ENCODE measurements around the gene MCHR1. TPM values are rescaled to one million over a fixed set of nuclear protein-coding genes. Genes with fewer than 3 reads are reported as not detected.

The MCHR1 gene
- total RNA-seq, 1 donor from 2014 or later, result 0.45 TPM

- Histone ChIP-seq H3K4me3 (no peak overlapping the region), H3K4me2 (no peak overlapping the region), H3K27me3 (no peaks in the 10 kb centered on the region), H3K79me2 (ENCODE audit: low read depth) (no peaks in the 10 kb centered on the region), H3K9ac (no peak overlapping the region), H3K27ac (no peak overlapping the region), H3K36me3 (no peaks in the 10 kb centered on the region), H3F3A (ENCODE audit: low read depth) (peaks cover 10% of the 10 kb centered on the region), H3K4me1 (peaks cover 10% of the 10 kb centered on the region), H3K9me3 (ENCODE audit: low read depth) (no peaks in the 10 kb centered on the region), H4K20me1 (ENCODE audit: low read depth) (no peaks in the 10 kb centered on the region), H2AFZ (replicated peaks) (no peak overlapping the region)
- no peak for DNase-seq (ENCODE audit: low spot score)
- H3K27me3 Mint-ChIP-seq (ENCODE audit: insufficient read depth, low read depth), result peaks cover 27% of the 10 kb centered on the region
- no peaks in the 10 kb centered on the region for H3K36me3 Mint-ChIP-seq
- no peak overlapping the region for H3K4me3 Mint-ChIP-seq
- peaks cover 25% of the 10 kb centered on the region for H3K4me1 Mint-ChIP-seq
- TF ChIP-seq EZH2phosphoT487 (IDR thresholded peaks at IDR 0.05) (no peak), CTCF (IDR thresholded peaks at IDR 0.05) (no peak), EZH2 (IDR thresholded peaks at IDR 0.05) (no peak)
- peak overlapping the region; percentile 70 for H3K27ac Mint-ChIP-seq
- H3K9me3 Mint-ChIP-seq, result peaks cover 9% of the 10 kb centered on the region
Observed at GRCh38 chr22:40726514-40726913, 47.2 kb downstream of the MCHR1 start.

- no peak for DNase-seq (ENCODE audit: low spot score)
- H3K27ac Mint-ChIP-seq, result peak overlapping the region; percentile 15
- H3K9me3 Mint-ChIP-seq, result peaks cover 9% of the 10 kb centered on the region
- Histone ChIP-seq H3K27ac (no peak overlapping the region), H3F3A (ENCODE audit: low read depth) (peaks cover 8% of the 10 kb centered on the region), H3K36me3 (no peaks in the 10 kb centered on the region), H3K27me3 (no peaks in the 10 kb centered on the region), H3K4me2 (peak overlapping the region; percentile 5), H3K79me2 (ENCODE audit: low read depth) (no peaks in the 10 kb centered on the region), H3K4me3 (no peak overlapping the region), H3K9me3 (ENCODE audit: low read depth) (no peaks in the 10 kb centered on the region), H3K4me1 (peaks cover 8% of the 10 kb centered on the region), H4K20me1 (ENCODE audit: low read depth) (no peaks in the 10 kb centered on the region), H2AFZ (replicated peaks) (no peak overlapping the region), H3K9ac (no peak overlapping the region)
- H3K4me3 Mint-ChIP-seq, result no peak overlapping the region
- TF ChIP-seq EZH2phosphoT487 (IDR thresholded peaks at IDR 0.05) (no peak), CTCF (IDR thresholded peaks at IDR 0.05) (no peak), EZH2 (IDR thresholded peaks at IDR 0.05) (no peak)
- H3K36me3 Mint-ChIP-seq, result no peaks in the 10 kb centered on the region
- H3K27me3 Mint-ChIP-seq (ENCODE audit: insufficient read depth, low read depth), result peaks cover 28% of the 10 kb centered on the region
- H3K4me1 Mint-ChIP-seq, result peaks cover 23% of the 10 kb centered on the region
Observed at GRCh38 chr22:40727070-40727963, 48.0 kb downstream of the MCHR1 start.

- Mint-ChIP-seq H3K9me3 (peaks cover 9% of the 10 kb centered on the region), H3K4me1 (peaks cover 31% of the 10 kb centered on the region), H3K27ac (no peak overlapping the region), H3K27me3 (ENCODE audit: insufficient read depth, low read depth) (peaks cover 28% of the 10 kb centered on the region), H3K4me3 (no peak overlapping the region), H3K36me3 (no peaks in the 10 kb centered on the region)
- Histone ChIP-seq H3K4me1 (peaks cover 15% of the 10 kb centered on the region), H3F3A (ENCODE audit: low read depth) (peaks cover 12% of the 10 kb centered on the region), H3K4me2 (no peak overlapping the region), H3K4me3 (no peak overlapping the region), H3K27ac (no peak overlapping the region), H3K9ac (no peak overlapping the region), H3K9me3 (ENCODE audit: low read depth) (no peaks in the 10 kb centered on the region), H3K79me2 (ENCODE audit: low read depth) (no peaks in the 10 kb centered on the region), H3K27me3 (no peaks in the 10 kb centered on the region), H3K36me3 (no peaks in the 10 kb centered on the region), H4K20me1 (ENCODE audit: low read depth) (no peaks in the 10 kb centered on the region), H2AFZ (replicated peaks) (no peak overlapping the region)
- TF ChIP-seq EZH2phosphoT487 (IDR thresholded peaks at IDR 0.05), result no peak
- no peak for TF ChIP-seq CTCF (IDR thresholded peaks at IDR 0.05)
- no peak for TF ChIP-seq EZH2 (IDR thresholded peaks at IDR 0.05)
- DNase-seq (ENCODE audit: low spot score), result no peak
Observed at GRCh38 chr22:40727964-40728615, 48.8 kb downstream of the MCHR1 start.
